Measurements from ENCODE around the gene MAZ. TPM values are rescaled to one million over a fixed set of nuclear protein-coding genes. Genes with fewer than 3 reads are reported as not detected.

MAZ gene
- total RNA-seq, 2 donors from 2014 or later: 33.0 to 86.6 TPM

GRCh38 chr16:29804020-29804419 lies 2.3 kb upstream of the MAZ start:
- peaks cover 0 to 35% of the 10 kb centered on the region in 2 donors for H3K4me1 ChIP-seq
- no peaks in the 10 kb centered on the region for H3K9me3 ChIP-seq
- H3K27me3 ChIP-seq: no peaks in the 10 kb centered on the region
- H3K27ac ChIP-seq: peak overlapping the region in 1 of 2 donors; percentile 100
- TF ChIP-seq CTCF (IDR thresholded peaks at IDR 0.05): no peak
- peaks cover 20% of the 10 kb centered on the region for H3K36me3 ChIP-seq
- no peak overlapping the region for H3K4me3 ChIP-seq
- no peak for DNase-seq (ENCODE audit: low spot score)

GRCh38 chr16:29804455-29805231 lies 1.7 kb upstream of the MAZ start:
- no peaks in the 10 kb centered on the region for H3K9me3 ChIP-seq
- H3K4me1 ChIP-seq: peaks cover 0 to 41% of the 10 kb centered on the region in 2 donors
- peak overlapping the region; percentile 98 to 100 for H3K27ac ChIP-seq
- H3K36me3 ChIP-seq: peaks cover 20% of the 10 kb centered on the region
- TF ChIP-seq CTCF (IDR thresholded peaks at IDR 0.05): no peak
- no peak for DNase-seq (ENCODE audit: low spot score)
- H3K27me3 ChIP-seq: no peaks in the 10 kb centered on the region
- H3K4me3 ChIP-seq: peak overlapping the region; percentile 62 to 78

- Histone ChIP-seq H3K27me3 (no peaks in the 10 kb centered on the region), H3K4me1 (peaks cover 0 to 49% of the 10 kb centered on the region in 2 donors), H3K9me3 (no peaks in the 10 kb centered on the region), H3K27ac (peak overlapping the region; percentile 98 to 100), H3K4me3 (peak overlapping the region; percentile 62 to 78), H3K36me3 (peaks cover 14% of the 10 kb centered on the region)
- TF ChIP-seq CTCF (IDR thresholded peaks at IDR 0.05): no peak
- DNase-seq (ENCODE audit: low spot score): peak; percentile 98
Measured at GRCh38 chr16:29805232-29806098, 864 bp upstream of the MAZ start.

GRCh38 chr16:29806641-29807425 lies 504 bp downstream of the MAZ start:
- DNase-seq (ENCODE audit: low spot score): no peak
- H3K4me3 ChIP-seq: peak overlapping the region; percentile 57 to 69
- peaks cover 14% of the 10 kb centered on the region for H3K36me3 ChIP-seq
- TF ChIP-seq CTCF (IDR thresholded peaks at IDR 0.05): no peak
- H3K9me3 ChIP-seq: no peaks in the 10 kb centered on the region
- peak overlapping the region; percentile 94 to 96 for H3K27ac ChIP-seq
- H3K27me3 ChIP-seq: no peaks in the 10 kb centered on the region
- peaks cover 0 to 60% of the 10 kb centered on the region in 2 donors for H3K4me1 ChIP-seq

- peak; percentile 91 for DNase-seq (ENCODE audit: low spot score)
- Histone ChIP-seq H3K4me1 (peaks cover 0 to 68% of the 10 kb centered on the region in 2 donors), H3K27me3 (no peaks in the 10 kb centered on the region), H3K36me3 (peaks cover 14% of the 10 kb centered on the region), H3K27ac (peak overlapping the region; percentile 94 to 96), H3K9me3 (no peaks in the 10 kb centered on the region), H3K4me3 (peak overlapping the region; percentile 57 to 69)
- TF ChIP-seq CTCF (IDR thresholded peaks at IDR 0.05): peak in 1 of 2 donors; percentile 62
Measured at GRCh38 chr16:29807426-29808218, 1.3 kb downstream of the MAZ start.
